Kidney (tissue), 14 donors: Measurements from ENCODE around the gene MAL. TPM values are rescaled to one million over a fixed set of nuclear protein-coding genes. Genes with fewer than 3 reads are reported as not detected.

Experiments
- DNase-seq, 5 donors: peaks; one replicate each; pipeline ENCODE4 v3.0.0-alpha.2; 2013 to 2020
- FAIRE-seq: peaks from 2 replicates; lab custom pipeline; 2012; peaks lifted over from hg19 to GRCh38; lab: Jason Lieb, UNC
- H3K27ac ChIP-seq, 2 donors: one replicate each; pipeline ENCODE4 v1.7.0; 2013; ENCODE audit warnings: low read depth in 2 of 2, low read length in 2 of 2, inconsistent platforms in 1 of 2
- H3K27me3 ChIP-seq: one replicate; pipeline ENCODE4 v1.7.1; 2013; ENCODE audit warnings: low read length, inconsistent platforms; ENCODE audit not compliant: control insufficient read depth, insufficient read depth
- H3K36me3 ChIP-seq, 3 donors: one replicate each; pipeline versions ENCODE4 v1.7.0 to v1.7.1; 2013; ENCODE audit warnings: low read length in 3 of 3, control low read depth in 1 of 3, inconsistent platforms in 1 of 3; ENCODE audit not compliant: insufficient read depth in 3 of 3, control insufficient read depth in 2 of 3
- H3K4me1 ChIP-seq, 3 donors: one replicate each; pipeline versions ENCODE4 v1.7.0 to v1.7.1; 2013; ENCODE audit warnings: low read length in 3 of 3, inconsistent platforms in 1 of 3, low read depth in 1 of 3; ENCODE audit not compliant: control insufficient read depth in 2 of 3, insufficient read depth in 2 of 3
- H3K4me3 ChIP-seq, 3 donors: one replicate each; pipeline versions ENCODE4 v1.7.0 to v1.8.1; 2013; ENCODE audit warnings: low read length in 3 of 3, control low read depth in 1 of 3, inconsistent platforms in 1 of 3
- H3K9ac ChIP-seq, 3 donors: one replicate each; pipeline versions ENCODE4 v1.7.0 to v1.7.1; 2013; ENCODE audit warnings: low read length in 3 of 3, control low read depth in 1 of 3, inconsistent platforms in 1 of 3
- H3K9me3 ChIP-seq, 3 donors: one replicate each; pipeline versions ENCODE4 v1.7.0 to v1.7.1; 2013; ENCODE audit warnings: low read length in 3 of 3, control low read depth in 1 of 3, inconsistent platforms in 1 of 3; ENCODE audit not compliant: control insufficient read depth in 2 of 3, insufficient read depth in 1 of 3
- CTCF ChIP-seq: IDR thresholded peaks from 3 replicates; pipeline ENCODE4 v1.5.1; 2012; ENCODE audit warnings: mild to moderate bottlenecking, moderate library complexity, borderline replicate concordance; ENCODE audit not compliant: insufficient read depth; ENCODE audit errors: extremely low read depth
- intact Hi-C: fragments of 100-400 bp; cut with DNase I; formaldehyde crosslinking; loops from one replicate; pipeline ENCODE4 v1.11.1; 2022
- polyA plus RNA-seq: library from polyadenylated mRNA; stranded (reverse); fragments of 350-450 nt; fragmentation: Illumina TruSeq; extraction: RNeasy Lipid Tissue Mini Kit (QIAGEN cat#74804); gene quantifications from one replicate; pipeline ENCODE4 v1.2.3, GENCODE V29; 2014; ENCODE audit warnings: low read depth, low replicate concordance; ENCODE audit not compliant: insufficient read depth
- total RNA-seq: library from RNA; stranded (reverse); fragmentation: NEBNext Ultra II Directional; extraction: Animal tissue kit (Norgen Biotek cat#: 25700); gene quantifications from one replicate; pipeline ENCODE4 v1.2.1, GENCODE V29; 2021
- donor health status: control.
- donor health status: control.
- donor health status: control.
- donor health status: control.
- donor health status: control.
- donor health status: DM: yes; HTN: yes; CAD: no.
- donor health status: Normal renal cell carcinoma (clear cell type).

MAL gene
- total and polyA plus RNA-seq, 2 donors from 2014 or later = 477 to 1,006 TPM

- intact Hi-C loops = no loop called here
- Histone ChIP-seq H3K4me3 (no peak overlapping the region), H3K9me3 (no peaks in the 10 kb centered on the region), H3K27me3 (no peaks in the 10 kb centered on the region), H3K9ac (no peak overlapping the region), H3K4me1 (no peaks in the 10 kb centered on the region), H3K36me3 (no peaks in the 10 kb centered on the region), H3K27ac (no peak overlapping the region)
- FAIRE-seq (peak; percentile 47), DNase-seq (peak in 4 of 5 donors; percentile 66 to 88 (median 78))
- peak; percentile 78 for TF ChIP-seq CTCF
These were observed 39.0 kb upstream of the MAL start for GRCh38 chr2:94986392-94986963.

- Histone ChIP-seq H3K36me3 (no peaks in the 10 kb centered on the region), H3K9me3 (no peaks in the 10 kb centered on the region), H3K27me3 (no peaks in the 10 kb centered on the region), H3K9ac (no peak overlapping the region), H3K27ac (no peak overlapping the region), H3K4me1 (no peaks in the 10 kb centered on the region), H3K4me3 (no peak overlapping the region)
- TF ChIP-seq CTCF = no peak
- intact Hi-C loops = no loop called here
- FAIRE-seq (no peak), DNase-seq (no peak)
These were observed 38.2 kb upstream of the MAL start for GRCh38 chr2:94987074-94988020.

GRCh38 chr2:94990956-94991355 lies 34.6 kb upstream of the MAL start:
- intact Hi-C loops = no loop called here
- Histone ChIP-seq H3K27me3 (no peaks in the 10 kb centered on the region), H3K4me1 (peaks cover 0 to 2% (median 0%) of the 10 kb centered on the region in 3 donors), H3K9me3 (no peaks in the 10 kb centered on the region), H3K36me3 (no peaks in the 10 kb centered on the region), H3K4me3 (no peak overlapping the region), H3K27ac (no peak overlapping the region), H3K9ac (no peak overlapping the region)
- DNase-seq = no peak
- TF ChIP-seq CTCF = no peak
- no peak for FAIRE-seq
